Measurements from ENCODE around the gene MYCBP. TPM values are rescaled to one million over a fixed set of nuclear protein-coding genes. Genes with fewer than 3 reads are reported as not detected.
"Not testable (repeated sequence)": the region's sequence is repeated elsewhere in the genome, so short reads cannot be mapped to it uniquely, and the experiment has no call there.

MYCBP gene
- total and polyA plus RNA-seq, 9 donors, result 6.2 to 15.3 (median 12.2) TPM

- TF ChIP-seq, protein P1, sequence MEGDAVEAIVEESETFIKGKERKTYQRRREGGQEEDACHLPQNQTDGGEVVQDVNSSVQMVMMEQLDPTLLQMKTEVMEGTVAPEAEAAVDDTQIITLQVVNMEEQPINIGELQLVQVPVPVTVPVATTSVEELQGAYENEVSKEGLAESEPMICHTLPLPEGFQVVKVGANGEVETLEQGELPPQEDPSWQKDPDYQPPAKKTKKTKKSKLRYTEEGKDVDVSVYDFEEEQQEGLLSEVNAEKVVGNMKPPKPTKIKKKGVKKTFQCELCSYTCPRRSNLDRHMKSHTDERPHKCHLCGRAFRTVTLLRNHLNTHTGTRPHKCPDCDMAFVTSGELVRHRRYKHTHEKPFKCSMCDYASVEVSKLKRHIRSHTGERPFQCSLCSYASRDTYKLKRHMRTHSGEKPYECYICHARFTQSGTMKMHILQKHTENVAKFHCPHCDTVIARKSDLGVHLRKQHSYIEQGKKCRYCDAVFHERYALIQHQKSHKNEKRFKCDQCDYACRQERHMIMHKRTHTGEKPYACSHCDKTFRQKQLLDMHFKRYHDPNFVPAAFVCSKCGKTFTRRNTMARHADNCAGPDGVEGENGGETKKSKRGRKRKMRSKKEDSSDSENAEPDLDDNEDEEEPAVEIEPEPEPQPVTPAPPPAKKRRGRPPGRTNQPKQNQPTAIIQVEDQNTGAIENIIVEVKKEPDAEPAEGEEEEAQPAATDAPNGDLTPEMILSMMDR (IDR thresholded peaks at IDR 0.05), result no peak
- TF ChIP-seq POLR2A (IDR thresholded peaks at IDR 0.05) (no peak), EP300 (IDR thresholded peaks at IDR 0.05) (no peak)
- H3K4me3 ChIP-seq, result no peak overlapping the region
- H3K9me3 ChIP-seq, result no peaks in the 10 kb centered on the region
- no peak overlapping the region for H3K27ac ChIP-seq
- no peaks in the 10 kb centered on the region for H3K27me3 ChIP-seq
- H3K36me3 ChIP-seq, result no peaks in the 10 kb centered on the region
- 82 to 88% (median 85%) methylated on average over 9 of the region's 9 CpGs for WGBS, 3 donors
- DNase-seq, result no peak
- intact Hi-C loops (cut with DNase I), result loop anchor here in 2 of 4 donors (10.0 kb wide), 1 partner anchor 805 kb away; no protein-coding TSS in a partner anchor
- no peaks in the 10 kb centered on the region for H3K4me1 ChIP-seq (ENCODE audit: insufficient read depth)
Observed at GRCh38 chr1:38839363-38839762, 33.8 kb downstream of the MYCBP start.

DNA sequence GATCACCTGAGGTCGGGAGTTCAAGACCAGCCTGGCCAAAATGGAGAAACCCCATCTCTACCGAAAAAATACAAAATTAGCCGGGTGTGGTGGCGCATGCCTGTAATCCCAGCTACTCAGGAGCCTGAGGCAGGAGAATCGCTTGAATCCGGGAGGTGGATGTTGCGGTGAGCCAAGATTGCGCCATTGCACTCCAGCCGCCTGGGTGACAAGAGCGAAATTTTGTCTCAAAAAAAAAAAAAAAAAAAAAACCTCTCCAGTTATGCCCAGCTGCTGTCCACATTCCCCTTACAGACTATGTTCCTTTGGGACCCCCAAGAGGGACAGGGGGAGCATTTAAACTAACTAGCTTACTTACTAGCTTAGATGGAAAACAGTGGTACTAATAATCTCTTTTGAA lies 36.8 kb downstream of the MYCBP start:
- intact Hi-C loops (cut with DNase I), result loop anchor here in 2 of 4 donors (10.0 kb wide), 1 partner anchor 802 kb away; no protein-coding TSS in a partner anchor
- 84 to 91% (median 87%) methylated on average over 10 of the region's 10 CpGs for WGBS, 3 donors

GRCh38 chr1:38834937-38835827 lies 38.0 kb downstream of the MYCBP start:
- 13 to 15% (median 15%) methylated on average over 3 of the region's 3 CpGs for WGBS, 3 donors
- Histone ChIP-seq H3K27ac (no peak overlapping the region), H3K4me1 (ENCODE audit: insufficient read depth) (no peaks in the 10 kb centered on the region), H3K27me3 (no peaks in the 10 kb centered on the region), H3K9me3 (no peaks in the 10 kb centered on the region), H3K4me3 (no peak overlapping the region), H3K36me3 (no peaks in the 10 kb centered on the region)
- intact Hi-C loops (cut with DNase I), result loop anchor here in 2 of 4 donors (10.0 kb wide), 1 partner anchor 800 kb away; no protein-coding TSS in a partner anchor
- DNase-seq, result peak in 1 of 5 donors; percentile 37
- TF ChIP-seq EP300 (IDR thresholded peaks at IDR 0.05), result no peak
- TF ChIP-seq, protein P1 (IDR thresholded peaks at IDR 0.05), result peak; percentile 51 to 64 (median 62)

More for the DNA sequence above, 36.8 kb downstream of the MYCBP start:
- DNase-seq; H3K27ac ChIP-seq; H3K4me1 ChIP-seq (ENCODE audit: insufficient read depth); H3K9me3 ChIP-seq; H3K27me3 ChIP-seq; H3K36me3 ChIP-seq; H3K4me3 ChIP-seq: not testable (repeated sequence)

DNA sequence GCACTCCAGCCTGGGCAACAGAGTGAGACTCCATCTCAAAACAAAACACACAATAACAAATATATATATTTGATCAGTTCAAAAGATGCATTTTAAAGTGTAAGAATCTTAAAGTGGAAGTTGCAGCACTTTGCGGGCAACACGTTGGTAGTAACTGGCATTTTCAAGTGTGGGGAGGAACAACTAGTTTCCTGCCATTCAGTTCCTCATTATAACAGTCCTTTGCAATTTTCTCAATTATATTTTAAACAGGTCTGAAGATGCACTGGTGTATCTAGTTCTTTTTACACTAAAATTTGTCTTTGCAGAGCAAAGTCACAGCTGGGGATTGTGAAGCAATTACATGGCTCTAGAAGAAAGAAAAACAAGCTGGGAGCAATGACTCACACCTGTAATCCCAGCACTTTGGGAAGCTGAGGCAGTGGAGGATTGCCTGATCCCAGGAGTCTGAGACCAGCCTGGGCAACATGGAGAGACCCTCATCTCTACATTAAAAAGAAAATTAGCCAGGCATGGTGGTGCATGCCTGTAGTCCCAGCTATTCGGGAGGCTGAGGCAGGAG lies 38.8 kb downstream of the MYCBP start:
- WGBS, 3 donors, result 81 to 88% (median 86%) methylated on average over 3 of the region's 3 CpGs
- Histone ChIP-seq H3K4me3 (no peak overlapping the region), H3K27me3 (no peaks in the 10 kb centered on the region), H3K4me1 (ENCODE audit: insufficient read depth) (no peaks in the 10 kb centered on the region), H3K9me3 (no peaks in the 10 kb centered on the region), H3K27ac (no peak overlapping the region), H3K36me3 (no peaks in the 10 kb centered on the region)
- DNase-seq, result no peak
- intact Hi-C loops (cut with DNase I), result loop anchor here in 2 of 4 donors (10.0 kb wide), 1 partner anchor 800 kb away; no protein-coding TSS in a partner anchor
- no peak for TF ChIP-seq POLR2A (IDR thresholded peaks at IDR 0.05)
- TF ChIP-seq, protein P1 (IDR thresholded peaks at IDR 0.05), result no peak
- no peak for TF ChIP-seq EP300 (IDR thresholded peaks at IDR 0.05)

All from ovary (tissue), 9 donors.